ENCODE measurements around the gene PRDX5.

PRDX5 gene

DNA sequence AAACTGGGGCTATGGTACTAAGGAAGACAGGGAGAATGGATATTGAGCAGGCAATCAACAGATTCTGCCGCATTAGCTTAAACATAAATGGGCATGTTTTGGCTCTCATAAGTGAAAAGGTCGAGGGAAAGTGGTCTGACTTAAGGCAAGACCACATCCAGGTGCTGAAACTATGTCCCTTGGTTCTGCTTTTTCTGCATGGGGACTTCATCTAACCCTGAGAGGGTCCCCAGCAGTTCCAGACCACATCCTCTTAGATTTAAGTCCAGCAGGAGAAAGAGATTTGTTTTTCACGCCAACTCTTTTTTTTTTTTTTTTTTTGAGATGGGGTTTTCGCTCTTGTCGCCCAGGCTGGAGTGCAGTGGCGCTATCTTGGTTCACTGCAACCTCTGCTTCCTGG, 46.5 kb downstream of the PRDX5 start:
- Mint-ChIP-seq H3K27me3 (ENCODE audit: low read depth) (no peaks in the 10 kb centered on the region), H3K9me3 (no peaks in the 10 kb centered on the region), H3K36me3 (ENCODE audit: low read depth) (peaks cover 34% of the 10 kb centered on the region), H3K27ac (no peak overlapping the region), H3K4me1 (ENCODE audit: low read depth) (peaks cover 20% of the 10 kb centered on the region), H3K4me3 (no peak overlapping the region)

DNA sequence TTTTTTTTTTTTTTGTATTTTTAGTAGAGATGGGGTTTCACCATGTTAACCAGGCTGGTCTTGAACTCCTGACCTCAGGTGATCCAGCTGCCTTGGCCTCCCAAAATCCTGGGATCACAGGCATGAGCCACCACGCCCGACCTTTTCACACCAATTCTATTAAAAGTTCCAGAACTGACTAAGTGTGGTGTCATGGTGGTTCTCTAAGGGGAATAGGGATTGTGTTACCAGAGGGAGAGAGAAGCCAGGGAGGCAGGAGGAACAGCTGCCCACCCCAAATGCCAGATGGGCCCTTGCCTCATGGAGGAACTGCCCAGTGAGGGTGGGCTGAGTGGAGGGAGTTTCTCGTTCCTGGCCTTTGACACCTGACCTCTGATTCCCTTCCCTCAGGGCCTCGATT, 47.0 kb downstream of the PRDX5 start:
- peaks cover 36% of the 10 kb centered on the region for H3K36me3 Mint-ChIP-seq (ENCODE audit: low read depth)
- no peak overlapping the region for H3K4me3 Mint-ChIP-seq
- peaks cover 15% of the 10 kb centered on the region for H3K4me1 Mint-ChIP-seq (ENCODE audit: low read depth)
- no peak overlapping the region for H3K27ac Mint-ChIP-seq
- no peaks in the 10 kb centered on the region for H3K9me3 Mint-ChIP-seq
- no peaks in the 10 kb centered on the region for H3K27me3 Mint-ChIP-seq (ENCODE audit: low read depth)

DNA sequence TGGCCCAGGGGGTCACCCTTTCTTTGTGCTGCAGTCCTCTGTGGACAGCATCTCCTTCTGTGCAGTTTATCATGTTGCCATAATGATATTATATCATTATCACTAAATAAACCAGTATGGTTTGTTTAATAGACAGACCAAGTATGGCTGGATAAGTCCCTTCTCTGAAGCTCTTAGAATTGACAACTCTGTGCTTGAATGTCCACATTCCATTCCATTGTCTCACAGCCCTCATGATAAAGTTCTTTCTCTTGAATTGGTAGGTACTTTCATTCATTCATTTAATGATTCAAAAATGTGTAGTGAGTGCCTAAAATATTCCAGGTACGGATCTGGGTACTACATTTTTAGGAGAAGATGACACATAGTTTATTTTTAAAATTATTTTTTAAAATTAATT, 48.8 kb downstream of the PRDX5 start:
- H3K36me3 Mint-ChIP-seq (ENCODE audit: low read depth), result peaks cover 30% of the 10 kb centered on the region

DNA sequence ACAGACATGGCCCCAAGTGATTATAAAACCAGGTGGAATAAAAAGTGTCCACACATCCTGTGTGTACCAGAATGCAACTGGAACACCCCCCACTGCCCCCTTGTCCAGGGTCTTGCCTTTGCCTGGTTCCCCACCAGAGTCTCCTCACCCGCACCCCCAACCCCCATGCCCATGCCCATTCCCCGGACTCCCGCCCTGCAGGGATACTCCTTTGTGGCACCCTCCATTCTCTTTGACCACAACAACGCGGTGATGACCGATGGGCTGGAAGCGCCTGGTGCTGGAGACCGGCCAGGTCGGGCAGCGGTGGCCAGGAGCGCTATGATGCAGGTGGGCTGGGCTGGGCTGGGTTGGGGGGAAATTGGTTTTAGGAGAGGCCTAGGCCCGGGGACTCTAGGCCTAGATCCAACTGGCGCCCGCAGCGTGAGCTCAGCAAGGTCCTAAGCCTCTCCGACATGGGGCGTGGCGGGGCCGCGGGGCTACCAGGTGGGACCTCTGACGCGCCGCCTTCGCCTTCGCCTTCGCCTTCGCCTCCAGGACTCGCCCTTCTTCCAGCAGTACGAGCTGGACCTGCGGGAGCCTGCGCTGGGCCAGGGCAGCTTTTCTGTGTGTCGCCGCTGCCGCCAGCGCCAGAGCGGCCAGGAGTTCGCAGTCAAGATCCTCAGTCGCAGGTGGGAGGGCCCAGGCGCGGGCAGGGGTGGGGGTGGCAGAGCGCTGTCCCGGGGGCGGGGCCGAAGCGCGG, 50.2 kb downstream of the PRDX5 start:
- Mint-ChIP-seq H3K27me3 (ENCODE audit: low read depth) (no peaks in the 10 kb centered on the region), H3K9me3 (no peaks in the 10 kb centered on the region), H3K27ac (no peak overlapping the region), H3K4me3 (no peak overlapping the region), H3K4me1 (ENCODE audit: low read depth) (peaks cover 3% of the 10 kb centered on the region), H3K36me3 (ENCODE audit: low read depth) (peaks cover 22% of the 10 kb centered on the region)

More for the DNA sequence above, 48.8 kb downstream of the PRDX5 start:
- H3K9me3 Mint-ChIP-seq, result no peaks in the 10 kb centered on the region
- peaks cover 7% of the 10 kb centered on the region for H3K4me1 Mint-ChIP-seq (ENCODE audit: low read depth)
- H3K27ac Mint-ChIP-seq, result no peak overlapping the region
- no peak overlapping the region for H3K4me3 Mint-ChIP-seq
- H3K27me3 Mint-ChIP-seq (ENCODE audit: low read depth), result no peaks in the 10 kb centered on the region

DNA sequence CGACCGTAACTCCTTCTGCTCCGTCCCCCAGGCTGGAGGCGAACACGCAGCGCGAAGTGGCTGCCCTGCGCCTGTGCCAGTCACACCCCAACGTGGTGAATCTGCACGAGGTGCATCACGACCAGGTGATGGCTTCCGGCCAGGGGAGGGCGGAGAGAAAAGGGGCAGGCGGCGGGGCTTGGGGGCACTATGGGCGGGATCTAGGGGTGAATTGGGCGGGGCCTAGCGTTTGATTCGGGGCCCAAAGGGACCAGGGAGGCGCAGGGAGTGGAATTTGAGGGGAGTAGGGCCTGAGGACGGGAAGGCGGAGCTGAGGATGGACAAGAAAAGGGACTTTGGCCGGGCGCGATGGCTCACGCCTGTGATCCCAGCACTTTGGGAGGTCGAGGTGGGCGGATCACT, 50.8 kb downstream of the PRDX5 start:
- Mint-ChIP-seq H3K9me3 (no peaks in the 10 kb centered on the region), H3K27me3 (ENCODE audit: low read depth) (no peaks in the 10 kb centered on the region), H3K27ac (no peak overlapping the region), H3K36me3 (ENCODE audit: low read depth) (peaks cover 21% of the 10 kb centered on the region), H3K4me1 (ENCODE audit: low read depth) (peaks cover 3% of the 10 kb centered on the region), H3K4me3 (no peak overlapping the region)

DNA sequence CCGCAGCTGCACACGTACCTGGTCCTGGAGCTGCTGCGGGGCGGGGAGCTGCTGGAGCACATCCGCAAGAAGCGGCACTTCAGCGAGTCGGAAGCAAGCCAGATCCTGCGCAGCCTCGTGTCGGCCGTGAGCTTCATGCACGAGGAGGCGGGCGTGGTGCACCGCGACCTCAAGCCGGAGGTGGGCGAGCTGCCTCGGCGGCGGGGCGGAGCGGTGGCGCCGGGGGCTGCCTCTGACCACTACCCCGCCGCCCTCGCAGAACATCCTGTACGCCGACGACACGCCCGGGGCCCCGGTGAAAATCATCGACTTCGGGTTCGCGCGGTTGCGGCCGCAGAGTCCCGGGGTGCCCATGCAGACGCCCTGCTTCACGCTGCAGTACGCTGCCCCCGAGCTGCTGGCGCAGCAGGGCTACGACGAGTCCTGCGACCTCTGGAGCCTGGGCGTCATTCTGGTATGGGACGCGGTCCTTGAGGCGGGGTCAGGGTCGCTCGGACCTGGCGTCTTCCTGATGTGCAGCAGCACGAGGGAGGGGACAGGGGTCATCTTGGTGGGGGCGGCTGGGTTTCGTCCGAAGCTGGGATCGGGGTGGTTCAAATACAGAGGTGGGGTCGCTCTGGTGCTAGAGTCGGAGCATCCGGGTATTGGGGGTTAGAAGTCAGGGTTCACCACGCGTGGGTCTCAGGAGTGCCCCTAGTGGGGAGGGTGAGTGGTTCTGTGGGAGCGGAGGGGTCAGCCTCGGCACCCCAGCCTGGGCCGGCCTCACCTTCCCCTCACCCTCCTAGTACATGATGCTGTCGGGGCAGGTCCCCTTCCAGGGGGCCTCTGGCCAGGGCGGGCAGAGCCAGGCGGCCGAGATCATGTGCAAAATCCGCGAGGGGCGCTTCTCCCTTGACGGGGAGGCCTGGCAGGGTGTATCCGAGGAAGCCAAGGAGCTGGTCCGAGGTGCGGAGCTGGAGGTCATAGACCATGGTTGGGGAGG, 51.8 kb downstream of the PRDX5 start:
- Mint-ChIP-seq H3K4me3 (no peak overlapping the region), H3K4me1 (ENCODE audit: low read depth) (no peaks in the 10 kb centered on the region), H3K36me3 (ENCODE audit: low read depth) (peaks cover 15% of the 10 kb centered on the region), H3K9me3 (no peaks in the 10 kb centered on the region), H3K27me3 (ENCODE audit: low read depth) (no peaks in the 10 kb centered on the region), H3K27ac (no peak overlapping the region)

GRCh38 chr11:64371201-64371600, 53.3 kb downstream of the PRDX5 start:
- H3K36me3 Mint-ChIP-seq (ENCODE audit: low read depth), result peaks cover 12% of the 10 kb centered on the region
- H3K27me3 Mint-ChIP-seq (ENCODE audit: low read depth), result no peaks in the 10 kb centered on the region
- H3K9me3 Mint-ChIP-seq, result no peaks in the 10 kb centered on the region
- H3K27ac Mint-ChIP-seq, result no peak overlapping the region
- no peaks in the 10 kb centered on the region for H3K4me1 Mint-ChIP-seq (ENCODE audit: low read depth)
- no peak overlapping the region for H3K4me3 Mint-ChIP-seq
